GM19452 (cell line): ENCODE data around the gene RPL10.

ENCODE experiments used
- ATAC-seq: cut with Tn5 transposase; IDR thresholded peaks from one replicate; pipeline ENCODE4 v1.9.1; 2021; ENCODE audit not compliant: unreplicated experiment

The RPL10 gene

GRCh38 chrX:154397888-154398667 is at the start of gene RPL10:
Gene RPL10 (plus strand): TSS chrX:154398377. CDS start chrX:154398520, 143 bp downstream.
- peak; percentile 75 for ATAC-seq

GRCh38 chrX:154348646-154349358 is 49.4 kb upstream of the RPL10 start:
- no peak for ATAC-seq

GRCh38 chrX:154349359-154349935 is 48.7 kb upstream of the RPL10 start:
- ATAC-seq, result no peak

GRCh38 chrX:154349979-154350378 is 48.2 kb upstream of the RPL10 start:
- no peak for ATAC-seq

GRCh38 chrX:154350429-154351182 is 47.6 kb upstream of the RPL10 start:
- ATAC-seq, result no peak

GRCh38 chrX:154351183-154352011 is 46.8 kb upstream of the RPL10 start:
- ATAC-seq, result no peak

GRCh38 chrX:154352012-154352401 is 46.2 kb upstream of the RPL10 start:
- ATAC-seq, result no peak

- ATAC-seq, result no peak
These were observed 45.7 kb upstream of the RPL10 start for GRCh38 chrX:154352466-154352865.

- no peak for ATAC-seq
These were observed 44.9 kb upstream of the RPL10 start for GRCh38 chrX:154353172-154353843.

- ATAC-seq, result no peak
These were observed 44.2 kb upstream of the RPL10 start for GRCh38 chrX:154354013-154354412.

- no peak for ATAC-seq
These were observed 43.7 kb upstream of the RPL10 start for GRCh38 chrX:154354516-154354915.

- no peak for ATAC-seq
These were observed 42.9 kb upstream of the RPL10 start for GRCh38 chrX:154355094-154355775.

- ATAC-seq, result no peak
These were observed 42.4 kb upstream of the RPL10 start for GRCh38 chrX:154355776-154356140.

- no peak for ATAC-seq
These were observed 41.6 kb upstream of the RPL10 start for GRCh38 chrX:154356596-154356995.

GRCh38 chrX:154357205-154357604 is 41.0 kb upstream of the RPL10 start:
- no peak for ATAC-seq

- no peak for ATAC-seq
These were observed 40.2 kb upstream of the RPL10 start for GRCh38 chrX:154358011-154358410.

- no peak for ATAC-seq
These were observed 39.3 kb upstream of the RPL10 start for GRCh38 chrX:154358829-154359228.

GRCh38 chrX:154359362-154360154 is 38.6 kb upstream of the RPL10 start:
- no peak for ATAC-seq
